HEK293T (cell line): ENCODE measurements around the gene CCDC63.
"Not testable (repeated sequence)": the region's sequence is repeated elsewhere in the genome, so short reads cannot be mapped to it uniquely, and the experiment has no call there.

ENCODE experiments used
- CTCF ChIA-PET: fragments of 350-600 bp; formaldehyde crosslinking; extraction: SDS; loops from one replicate; lab custom pipeline; 2021; ENCODE audit warnings: antibody characterized with exemption, inconsistent platforms; lab: Yijun Ruan, JAX
- POLR2A ChIA-PET: fragments of 350-600 bp; formaldehyde crosslinking; extraction: SDS; loops from one replicate; lab custom pipeline; 2020; ENCODE audit warnings: antibody characterized with exemption, inconsistent platforms; lab: Yijun Ruan, JAX
- DNase-seq: peaks from one replicate; pipeline ENCODE4 v3.0.0; 2012; ENCODE audit warnings: mixed read lengths; ENCODE audit errors: extremely low spot score
- ARNT ChIP-seq: fragments of 450-650 bp; IDR thresholded peaks from 2 replicates; pipeline ENCODE4 v1.6.1; 2017; ENCODE audit warnings: mild to moderate bottlenecking
- BHLHE40 ChIP-seq: fragments of 450-650 bp; IDR thresholded peaks from 2 replicates; pipeline ENCODE4 v1.6.1; 2016; ENCODE audit warnings: mild to moderate bottlenecking, moderate library complexity, borderline replicate concordance
- CTBP1 ChIP-seq: fragments of 450-650 bp; IDR thresholded peaks from 2 replicates; pipeline ENCODE4 v1.6.1; 2016; ENCODE audit warnings: borderline replicate concordance
- ELF4 ChIP-seq: fragments of 450-650 bp; IDR thresholded peaks from 2 replicates; pipeline ENCODE4 v1.6.1; 2017; ENCODE audit warnings: antibody characterized with exemption
- FOXA1 ChIP-seq: fragments of 450-650 bp; IDR thresholded peaks from 2 replicates; pipeline ENCODE4 v1.6.1; 2016; ENCODE audit warnings: mild to moderate bottlenecking
- FOXK2 ChIP-seq: fragments of 450-650 bp; IDR thresholded peaks from 2 replicates; pipeline ENCODE4 v1.6.1; 2016; ENCODE audit warnings: mild to moderate bottlenecking
- FOXM1 ChIP-seq: fragments of 450-650 bp; IDR thresholded peaks from 2 replicates; pipeline ENCODE4 v1.6.1; 2017; ENCODE audit warnings: mild to moderate bottlenecking, borderline replicate concordance
- HDGF ChIP-seq: fragments of 450-650 bp; IDR thresholded peaks from 2 replicates; pipeline ENCODE4 v1.6.1; 2017; ENCODE audit warnings: antibody characterized with exemption, borderline replicate concordance
- L3MBTL2 ChIP-seq: fragments of 450-650 bp; conservative IDR thresholded peaks from 2 replicates; pipeline ENCODE4 v1.6.1; 2016; ENCODE audit warnings: mild to moderate bottlenecking
- LEF1 ChIP-seq: fragments of 450-650 bp; IDR thresholded peaks from 2 replicates; pipeline ENCODE4 v1.6.1; 2017; ENCODE audit warnings: mild to moderate bottlenecking, borderline replicate concordance
- NFRKB ChIP-seq: fragments of 450-650 bp; IDR thresholded peaks from 2 replicates; pipeline ENCODE4 v1.6.1; 2016; ENCODE audit warnings: mild to moderate bottlenecking, moderate library complexity
- PKNOX1 ChIP-seq: fragments of 450-650 bp; IDR thresholded peaks from 2 replicates; pipeline ENCODE4 v1.6.1; 2016
- SP1 ChIP-seq: fragments of 450-650 bp; IDR thresholded peaks from 2 replicates; pipeline ENCODE4 v1.6.1; 2017
- SUZ12 ChIP-seq: fragments of 450-650 bp; IDR thresholded peaks from 2 replicates; pipeline ENCODE4 v1.6.1; 2016; ENCODE audit warnings: mild to moderate bottlenecking
- TARDBP ChIP-seq: fragments of 450-650 bp; IDR thresholded peaks from 2 replicates; pipeline ENCODE4 v1.6.1; 2016
- ZNF384 ChIP-seq: fragments of 450-650 bp; IDR thresholded peaks from 2 replicates; pipeline ENCODE4 v1.6.1; 2016

The CCDC63 gene

GRCh38 chr12:110848314-110848923 is 1.6 kb downstream of the CCDC63 start:
- POLR2A ChIA-PET: interaction anchor here (0.7 kb wide), 1 partner anchor 1165 kb away, joined by 3 read pairs; the partner anchor contains the start of genes ERP29 and TMEM116
- TF ChIP-seq TARDBP (no peak), LEF1 (no peak), ELF4 (no peak), FOXK2 (no peak), HDGF (no peak), CTBP1 (no peak), L3MBTL2 (no peak), FOXM1 (no peak)
- CTCF ChIA-PET: interaction anchor here (0.7 kb wide), 1 partner anchor 239 kb away, joined by 3 read pairs; no protein-coding TSS in a partner anchor
- no peak for DNase-seq

GRCh38 chr12:110849221-110849620 is 2.4 kb downstream of the CCDC63 start:
- POLR2A ChIA-PET: no interaction called here

GRCh38 chr12:110849748-110850403 is 3.1 kb downstream of the CCDC63 start:
- CTCF ChIA-PET: no interaction called here
- DNase-seq: no peak
- TF ChIP-seq FOXK2 (no peak), TARDBP (no peak), HDGF (no peak), L3MBTL2 (no peak), FOXM1 (no peak), FOXA1 (no peak), ELF4 (no peak)
- POLR2A ChIA-PET: no interaction called here

More at GRCh38 chr12:110849221-110849620, 2.4 kb downstream of the CCDC63 start:
- no peak for DNase-seq
- no peak for TF ChIP-seq TARDBP
- TF ChIP-seq L3MBTL2: no peak
- TF ChIP-seq CTBP1: no peak
- TF ChIP-seq ZNF384: no peak
- TF ChIP-seq FOXA1: no peak
- no peak for TF ChIP-seq LEF1
- no peak for TF ChIP-seq NFRKB
- no peak for TF ChIP-seq HDGF
- TF ChIP-seq SP1: no peak
- no peak for TF ChIP-seq FOXK2
- CTCF ChIA-PET: no interaction called here

- CTCF ChIA-PET: no interaction called here
- POLR2A ChIA-PET: no interaction called here
- no peak for TF ChIP-seq L3MBTL2
- TF ChIP-seq TARDBP: no peak
- no peak for TF ChIP-seq SUZ12
- no peak for TF ChIP-seq CTBP1
- no peak for TF ChIP-seq ELF4
- no peak for TF ChIP-seq ARNT
- TF ChIP-seq SP1: no peak
- no peak for TF ChIP-seq NFRKB
- TF ChIP-seq HDGF: no peak
- no peak for TF ChIP-seq FOXK2
- TF ChIP-seq PKNOX1: no peak
- no peak for TF ChIP-seq LEF1
- TF ChIP-seq FOXA1: no peak
- no peak for TF ChIP-seq BHLHE40
- TF ChIP-seq ZNF384: no peak
- no peak for DNase-seq
Observed at GRCh38 chr12:110850762-110851161, 4.0 kb downstream of the CCDC63 start.

GRCh38 chr12:110853836-110854235 is 7.0 kb downstream of the CCDC63 start:
- no peak for DNase-seq
- CTCF ChIA-PET: interaction anchor here (0.6 kb wide), 1 partner anchor 158 kb away, joined by 3 read pairs; no protein-coding TSS in a partner anchor
- POLR2A ChIA-PET: no interaction called here
- TF ChIP-seq FOXM1: no peak
- TF ChIP-seq SP1: no peak
- no peak for TF ChIP-seq LEF1
- TF ChIP-seq FOXK2: no peak

- TF ChIP-seq SP1: no peak
- no peak for TF ChIP-seq FOXM1
- no peak for TF ChIP-seq SUZ12
- no peak for TF ChIP-seq FOXK2
- TF ChIP-seq L3MBTL2: no peak
- no peak for TF ChIP-seq FOXA1
- TF ChIP-seq BHLHE40: no peak
- no peak for TF ChIP-seq LEF1
- TF ChIP-seq ZNF384: no peak
- TF ChIP-seq CTBP1: no peak
- TF ChIP-seq TARDBP: no peak
- no peak for TF ChIP-seq NFRKB
- TF ChIP-seq HDGF: no peak
- no peak for TF ChIP-seq ARNT
- CTCF ChIA-PET: interaction anchor here (0.6 kb wide), 1 partner anchor 11 kb away, joined by 8 read pairs; no protein-coding TSS in a partner anchor
- DNase-seq: no peak
- POLR2A ChIA-PET: no interaction called here
Observed at GRCh38 chr12:110856542-110856941, 9.8 kb downstream of the CCDC63 start.

GRCh38 chr12:110857528-110857927 is 10.7 kb downstream of the CCDC63 start:
- TF ChIP-seq L3MBTL2: no peak
- no peak for TF ChIP-seq SP1

GRCh38 chr12:110857954-110858353 is 11.2 kb downstream of the CCDC63 start:
- DNase-seq, CTCF ChIA-PET, POLR2A ChIA-PET: not testable (repeated sequence)

More at GRCh38 chr12:110857528-110857927, 10.7 kb downstream of the CCDC63 start:
- ChIA-PET CTCF (no interaction called here), POLR2A (no interaction called here)
- no peak for DNase-seq
